ENCODE measurements around the gene SLC9B1. TPM values are rescaled to one million over a fixed set of nuclear protein-coding genes. Genes with fewer than 3 reads are reported as not detected.
"Not testable (repeated sequence)": the region's sequence is repeated elsewhere in the genome, so short reads cannot be mapped to it uniquely, and the experiment has no call there.

The SLC9B1 gene
- total RNA-seq, 1 donor from 2014 or later = 0.21 TPM

DNA sequence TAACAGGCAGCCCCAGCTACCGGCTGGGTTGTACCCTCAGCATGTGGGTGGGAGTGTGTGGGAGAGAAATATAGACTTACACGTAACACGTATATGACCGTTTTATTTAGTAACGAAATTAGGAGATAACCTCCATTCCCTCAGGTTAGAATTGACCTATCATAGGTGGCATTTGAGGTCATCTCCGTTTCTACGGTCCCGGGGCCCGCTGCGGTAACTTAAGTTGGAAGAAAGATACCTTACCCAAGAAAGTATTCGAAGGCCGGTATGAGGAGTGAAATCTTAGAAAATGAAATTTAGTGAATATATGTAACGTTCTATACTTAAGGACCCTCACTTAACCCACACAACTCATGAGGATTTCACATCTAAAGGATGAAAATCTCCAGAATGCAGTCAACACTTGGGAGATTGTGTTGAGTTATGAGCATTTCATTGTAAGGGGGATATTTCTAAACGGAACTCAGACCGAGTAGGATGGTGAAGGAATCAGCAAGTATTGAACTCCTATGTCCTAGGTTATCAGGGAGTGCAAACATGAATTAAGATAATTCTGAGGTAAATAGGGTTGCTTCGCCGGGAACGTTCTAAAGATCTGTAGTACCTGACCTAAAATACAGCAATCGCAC lies 149.8 kb downstream of the SLC9B1 start:
- Histone ChIP-seq H3K36me3 (ENCODE audit: control insufficient read depth, insufficient read depth, low read length) (no peaks in the 10 kb centered on the region), H3K4me3 (ENCODE audit: low read depth, low read length) (peak overlapping the region; percentile 87), H3K27me3 (ENCODE audit: control insufficient read depth, insufficient read depth, low read length) (no peaks in the 10 kb centered on the region)
- DNase-seq (ENCODE audit: low read depth) = no peak
- TF ChIP-seq, protein P1, sequence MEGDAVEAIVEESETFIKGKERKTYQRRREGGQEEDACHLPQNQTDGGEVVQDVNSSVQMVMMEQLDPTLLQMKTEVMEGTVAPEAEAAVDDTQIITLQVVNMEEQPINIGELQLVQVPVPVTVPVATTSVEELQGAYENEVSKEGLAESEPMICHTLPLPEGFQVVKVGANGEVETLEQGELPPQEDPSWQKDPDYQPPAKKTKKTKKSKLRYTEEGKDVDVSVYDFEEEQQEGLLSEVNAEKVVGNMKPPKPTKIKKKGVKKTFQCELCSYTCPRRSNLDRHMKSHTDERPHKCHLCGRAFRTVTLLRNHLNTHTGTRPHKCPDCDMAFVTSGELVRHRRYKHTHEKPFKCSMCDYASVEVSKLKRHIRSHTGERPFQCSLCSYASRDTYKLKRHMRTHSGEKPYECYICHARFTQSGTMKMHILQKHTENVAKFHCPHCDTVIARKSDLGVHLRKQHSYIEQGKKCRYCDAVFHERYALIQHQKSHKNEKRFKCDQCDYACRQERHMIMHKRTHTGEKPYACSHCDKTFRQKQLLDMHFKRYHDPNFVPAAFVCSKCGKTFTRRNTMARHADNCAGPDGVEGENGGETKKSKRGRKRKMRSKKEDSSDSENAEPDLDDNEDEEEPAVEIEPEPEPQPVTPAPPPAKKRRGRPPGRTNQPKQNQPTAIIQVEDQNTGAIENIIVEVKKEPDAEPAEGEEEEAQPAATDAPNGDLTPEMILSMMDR (IDR thresholded peaks at IDR 0.05; ENCODE audit: insufficient read depth, low read length, poor library complexity, severe bottlenecking) = no peak

DNA sequence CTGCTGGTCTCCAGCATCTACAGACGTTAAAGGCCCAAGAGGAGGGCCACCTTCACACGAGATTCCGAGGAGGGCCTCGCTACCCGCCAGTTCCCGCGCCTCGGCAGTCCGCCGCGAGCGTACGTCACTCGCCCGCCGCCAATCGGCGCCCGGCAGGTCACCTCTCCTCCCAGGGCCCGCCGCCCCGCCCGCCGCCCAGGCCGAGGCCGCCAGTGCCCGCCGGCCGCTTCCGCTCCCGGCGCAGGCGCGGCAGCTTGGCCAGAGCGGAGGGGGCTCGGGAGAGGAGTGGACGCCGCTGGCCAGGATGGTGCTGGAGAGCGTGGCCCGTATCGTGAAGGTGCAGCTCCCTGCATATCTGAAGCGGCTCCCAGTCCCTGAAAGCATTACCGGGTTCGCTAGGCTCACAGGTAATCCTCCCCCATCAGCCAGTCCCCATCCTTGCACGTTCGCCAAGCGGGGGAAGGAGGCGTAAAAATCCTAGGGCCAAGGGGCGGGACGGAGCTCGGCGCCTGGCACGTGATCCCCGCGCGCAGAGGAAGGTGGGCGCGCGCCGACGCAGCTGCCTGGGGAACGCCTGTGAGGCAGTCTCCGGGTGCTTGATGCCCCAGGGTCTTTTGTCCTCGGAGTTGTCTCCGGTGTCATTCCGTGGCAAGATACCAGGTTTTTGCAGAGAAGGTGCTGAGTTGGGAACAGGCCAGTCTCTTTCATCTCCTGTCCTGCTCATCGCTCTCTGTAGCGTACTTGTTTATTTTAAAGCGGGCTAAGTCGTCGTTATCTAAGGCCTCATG lies 150.5 kb downstream of the SLC9B1 start, which contains the start of gene CISD2:
Gene CISD2, plus strand, starts transcription at position 212 of the 788 bp plus-strand sequence. Its CDS starts 93 bp downstream, at position 305.
- DNase-seq (ENCODE audit: low read depth) = peak; percentile 49
- TF ChIP-seq, protein P1 (IDR thresholded peaks at IDR 0.05; ENCODE audit: insufficient read depth, low read length, poor library complexity, severe bottlenecking) = no peak
- Histone ChIP-seq H3K36me3 (ENCODE audit: control insufficient read depth, insufficient read depth, low read length) (no peaks in the 10 kb centered on the region), H3K4me3 (ENCODE audit: low read depth, low read length) (peak within 1 kb of the TSS; percentile 87), H3K27me3 (ENCODE audit: control insufficient read depth, insufficient read depth, low read length) (no peaks in the 10 kb centered on the region)

DNA sequence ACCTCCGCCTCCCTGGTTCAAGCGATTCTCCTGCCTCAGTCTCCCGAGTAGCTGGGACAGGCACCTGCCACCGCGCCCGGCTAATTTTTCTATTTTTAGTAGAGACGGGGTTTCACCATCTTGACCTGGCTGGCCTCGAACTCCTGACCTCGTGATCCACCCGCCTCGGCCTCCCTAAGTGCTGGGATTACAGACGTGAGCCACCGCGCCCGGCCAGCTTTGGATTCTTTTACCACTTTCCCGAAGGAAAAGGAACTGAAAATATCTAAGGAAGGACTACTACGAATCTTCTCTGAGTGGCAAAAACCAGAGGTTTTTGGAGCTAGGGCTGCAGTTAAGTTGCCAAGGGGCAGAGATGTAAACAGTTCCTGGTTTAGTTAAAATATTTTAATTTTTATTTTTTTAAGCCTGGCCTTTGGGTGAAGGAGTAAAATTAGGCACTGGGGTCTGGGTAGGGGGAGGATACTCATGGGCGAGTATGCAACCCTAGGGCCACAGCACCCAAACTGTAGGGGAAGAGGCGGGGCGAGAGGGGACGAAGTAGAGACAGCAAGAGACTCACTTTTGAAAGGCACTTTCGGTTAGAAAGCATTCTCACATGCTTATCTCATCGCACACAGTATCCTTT lies 151.2 kb downstream of the SLC9B1 start:
- Histone ChIP-seq H3K36me3 (ENCODE audit: control insufficient read depth, insufficient read depth, low read length) (no peaks in the 10 kb centered on the region), H3K27me3 (ENCODE audit: control insufficient read depth, insufficient read depth, low read length) (no peaks in the 10 kb centered on the region), H3K4me3 (ENCODE audit: low read depth, low read length) (peak overlapping the region; percentile 87)
- TF ChIP-seq, protein P1 (IDR thresholded peaks at IDR 0.05; ENCODE audit: insufficient read depth, low read length, poor library complexity, severe bottlenecking) = no peak
- no peak for DNase-seq (ENCODE audit: low read depth)

DNA sequence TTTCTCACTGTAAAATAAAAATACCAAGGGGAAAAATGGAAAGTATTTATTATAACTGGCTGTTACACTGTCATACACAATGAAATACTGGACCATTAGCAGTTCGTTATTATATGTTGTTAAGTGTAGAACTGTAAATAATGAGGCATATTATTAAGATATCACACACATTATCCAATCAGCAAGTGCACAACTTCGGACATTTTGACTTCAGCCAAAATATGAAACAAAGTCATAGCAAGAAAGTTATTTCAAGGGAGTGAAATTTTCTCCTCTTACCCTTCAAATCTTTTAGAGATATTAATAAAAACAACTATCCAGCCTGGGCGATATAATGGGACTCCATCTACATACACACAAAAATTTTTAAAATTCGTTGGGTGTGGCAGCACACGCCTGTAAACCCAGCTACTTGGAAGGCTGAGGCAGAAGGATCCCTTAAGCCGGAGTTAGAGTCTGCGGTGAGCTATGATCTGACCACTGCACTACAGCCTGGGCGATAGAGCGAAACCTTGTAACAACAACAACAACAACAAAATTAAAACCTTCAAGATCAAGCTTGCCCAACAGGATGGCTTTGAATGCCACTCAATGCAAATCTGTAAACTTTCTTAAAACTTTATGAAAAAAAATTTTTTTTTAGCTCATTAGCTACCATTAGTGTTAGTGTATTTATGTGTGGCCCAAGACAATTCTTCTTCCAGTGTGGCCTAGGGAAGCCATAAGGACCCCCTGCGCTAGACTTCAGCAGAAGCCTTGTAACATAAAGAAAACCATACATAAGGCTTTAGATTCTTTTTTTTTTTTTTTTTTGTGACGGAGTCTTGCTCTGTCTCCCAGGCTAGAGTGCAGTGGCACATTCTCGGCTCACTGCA lies 152.0 kb downstream of the SLC9B1 start:
- H3K27me3 ChIP-seq (ENCODE audit: control insufficient read depth, insufficient read depth, low read length) = no peaks in the 10 kb centered on the region
- TF ChIP-seq, protein P1 (IDR thresholded peaks at IDR 0.05; ENCODE audit: insufficient read depth, low read length, poor library complexity, severe bottlenecking) = no peak
- peak overlapping the region; percentile 87 for H3K4me3 ChIP-seq (ENCODE audit: low read depth, low read length)
- no peaks in the 10 kb centered on the region for H3K36me3 ChIP-seq (ENCODE audit: control insufficient read depth, insufficient read depth, low read length)
- DNase-seq (ENCODE audit: low read depth) = no peak

DNA sequence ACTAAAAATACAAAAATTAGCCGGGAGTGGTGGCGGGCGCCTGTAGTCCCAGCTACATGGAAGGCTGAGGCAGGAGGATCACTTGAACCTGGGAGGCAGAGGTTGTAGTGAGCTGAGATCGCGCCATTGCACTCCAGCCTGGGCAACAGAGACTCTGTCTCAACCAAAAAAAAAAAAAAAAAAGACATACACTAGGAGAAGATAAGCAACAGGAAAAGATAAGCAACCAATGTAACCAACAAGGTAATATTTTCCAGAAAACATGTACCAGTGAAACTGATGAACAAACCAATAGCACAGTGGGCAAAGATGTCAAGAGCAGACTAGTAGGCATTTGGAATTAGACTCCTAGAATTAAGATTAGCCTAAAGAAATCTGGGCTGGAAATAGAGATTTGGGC lies 154.2 kb downstream of the SLC9B1 start:
- H3K36me3 ChIP-seq (ENCODE audit: control insufficient read depth, insufficient read depth, low read length); H3K27me3 ChIP-seq (ENCODE audit: control insufficient read depth, insufficient read depth, low read length); DNase-seq (ENCODE audit: low read depth); H3K4me3 ChIP-seq (ENCODE audit: low read depth, low read length): not testable (repeated sequence)
